HG02798 (cell line): ENCODE data around the gene TACR1.
"Not testable (repeated sequence)": the region's sequence is repeated elsewhere in the genome, so short reads cannot be mapped to it uniquely, and the experiment has no call there.

Experiments
- ATAC-seq: cut with Tn5 transposase; IDR thresholded peaks from one replicate; pipeline ENCODE4 v1.9.1; 2021; ENCODE audit warnings: mild to moderate bottlenecking; ENCODE audit not compliant: unreplicated experiment, poor library complexity

Gene TACR1, protein sequence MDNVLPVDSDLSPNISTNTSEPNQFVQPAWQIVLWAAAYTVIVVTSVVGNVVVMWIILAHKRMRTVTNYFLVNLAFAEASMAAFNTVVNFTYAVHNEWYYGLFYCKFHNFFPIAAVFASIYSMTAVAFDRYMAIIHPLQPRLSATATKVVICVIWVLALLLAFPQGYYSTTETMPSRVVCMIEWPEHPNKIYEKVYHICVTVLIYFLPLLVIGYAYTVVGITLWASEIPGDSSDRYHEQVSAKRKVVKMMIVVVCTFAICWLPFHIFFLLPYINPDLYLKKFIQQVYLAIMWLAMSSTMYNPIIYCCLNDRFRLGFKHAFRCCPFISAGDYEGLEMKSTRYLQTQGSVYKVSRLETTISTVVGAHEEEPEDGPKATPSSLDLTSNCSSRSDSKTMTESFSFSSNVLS

DNA sequence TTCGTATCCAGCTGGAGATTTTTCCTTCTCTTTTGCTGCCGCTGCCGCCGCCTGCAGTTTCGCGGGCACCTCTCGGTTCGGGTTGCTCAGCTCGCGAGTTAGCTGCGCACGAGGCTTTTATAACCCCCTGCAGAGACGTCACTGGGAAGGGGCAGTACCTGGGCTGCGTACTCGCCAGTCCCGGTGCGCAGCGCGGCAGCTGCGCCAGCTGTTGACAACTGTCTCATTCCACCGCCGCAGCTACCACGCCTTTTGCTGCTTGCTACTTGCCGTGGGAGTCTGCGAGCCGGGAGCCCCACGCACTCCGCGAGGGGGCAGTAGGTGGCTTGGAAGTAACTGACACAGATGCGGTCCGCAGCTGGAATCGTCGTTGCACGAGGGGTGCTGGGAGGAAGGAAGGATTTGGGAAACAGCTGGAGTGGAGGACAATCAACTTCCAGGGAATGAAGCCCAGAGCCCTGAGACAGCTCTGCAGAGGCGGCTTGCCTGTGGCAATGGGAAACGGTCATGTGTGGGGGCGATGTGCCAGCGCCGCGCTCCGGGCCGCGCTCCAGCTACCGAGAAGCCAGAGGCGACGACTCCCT lies at the start of gene TACR1:
TSS of gene TACR1 (minus strand) at position 93 of the 584 bp plus-strand sequence. CDS start 586 bp downstream, outside the sequence.
- peak; percentile 91 for ATAC-seq

DNA sequence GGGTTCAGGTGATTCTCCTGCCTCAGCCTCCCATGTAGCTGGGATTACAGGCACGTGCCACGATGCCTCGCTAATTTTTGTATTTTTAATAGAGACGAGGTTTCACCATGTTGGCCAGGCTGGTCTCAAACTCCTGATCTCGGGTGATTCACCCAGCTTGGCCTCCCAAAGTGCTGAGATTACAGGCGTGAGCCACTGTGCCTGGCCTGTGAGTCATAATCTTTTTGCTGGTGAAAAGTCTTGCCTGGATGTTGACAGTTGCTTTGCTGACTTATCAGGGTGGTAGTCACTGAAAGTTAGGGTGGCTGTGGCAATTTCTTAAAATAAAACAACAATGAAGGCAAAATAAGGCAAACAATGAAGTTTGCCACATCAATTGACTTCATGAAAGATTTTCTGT lies 49.3 kb upstream of the TACR1 start:
- ATAC-seq = not testable (repeated sequence)

DNA sequence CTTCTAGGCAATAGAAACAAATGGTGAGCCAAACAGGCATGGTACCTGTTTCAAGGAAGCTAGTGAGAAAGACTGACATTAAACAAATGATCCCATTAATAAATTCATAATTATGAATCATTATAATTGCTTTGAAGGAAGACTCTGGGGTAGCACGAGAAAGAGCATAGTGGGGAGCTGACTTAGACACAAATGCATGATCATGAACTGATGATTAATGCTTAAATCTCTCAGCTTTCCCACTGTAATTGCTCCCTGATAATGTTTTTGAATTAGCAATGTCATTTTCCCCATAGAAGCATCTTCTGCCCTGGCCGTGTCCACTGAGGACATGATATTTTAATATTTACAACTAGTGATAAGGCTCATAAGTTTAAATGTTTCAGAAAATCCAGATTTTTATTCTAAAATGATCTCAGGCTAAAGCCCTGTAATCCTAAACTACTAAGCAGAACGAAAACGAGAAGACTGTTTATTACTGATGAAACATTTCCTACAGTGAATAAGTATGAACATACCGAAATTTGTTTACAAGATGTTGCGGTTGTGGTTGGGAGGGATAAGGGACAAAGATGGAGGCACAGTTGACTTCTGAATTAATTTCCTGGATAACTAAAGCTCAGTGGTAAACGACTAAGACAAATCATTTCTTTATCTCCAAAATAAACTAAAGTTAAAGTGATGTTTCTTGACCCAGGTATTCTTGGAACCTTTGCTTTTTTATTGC lies 47.3 kb upstream of the TACR1 start:
- ATAC-seq = no peak

DNA sequence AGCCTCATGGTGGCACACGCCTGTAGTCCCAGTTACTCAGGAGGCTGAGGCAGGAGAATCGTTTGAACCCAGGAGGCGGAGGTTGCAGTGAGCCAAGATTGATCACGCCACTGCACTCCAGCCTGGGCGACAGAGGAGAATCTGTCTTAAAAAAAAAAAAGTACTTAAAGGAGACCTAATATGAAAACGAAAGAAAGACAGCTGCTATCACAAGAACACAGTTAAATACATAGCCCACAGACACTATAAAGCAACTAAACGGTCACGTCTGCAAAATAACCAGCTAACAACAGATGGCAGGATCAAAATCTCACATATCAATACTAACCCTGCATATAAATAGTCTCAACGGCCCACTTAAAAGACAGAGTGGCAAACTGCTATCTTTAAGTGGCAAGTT lies 43.9 kb upstream of the TACR1 start:
- ATAC-seq = no peak

DNA sequence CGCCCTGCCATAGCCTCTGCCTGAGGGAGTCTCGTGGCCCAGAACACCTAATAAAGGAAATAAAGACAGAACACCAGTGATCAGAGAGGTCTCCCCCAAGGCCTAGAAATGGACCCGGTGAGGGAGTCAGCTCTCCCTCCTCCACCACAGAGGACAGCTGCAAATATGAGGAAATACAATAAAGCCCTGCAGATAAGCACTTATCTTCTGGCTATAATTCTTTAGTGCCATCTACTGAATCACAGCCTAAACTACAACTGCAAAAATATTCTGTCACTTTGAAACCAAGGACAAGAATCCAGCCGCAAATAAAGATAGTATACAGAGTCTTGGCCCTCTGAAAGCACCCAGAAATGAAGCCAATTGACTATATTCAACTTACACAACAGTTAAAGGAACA lies 42.4 kb upstream of the TACR1 start:
- ATAC-seq = no peak

DNA sequence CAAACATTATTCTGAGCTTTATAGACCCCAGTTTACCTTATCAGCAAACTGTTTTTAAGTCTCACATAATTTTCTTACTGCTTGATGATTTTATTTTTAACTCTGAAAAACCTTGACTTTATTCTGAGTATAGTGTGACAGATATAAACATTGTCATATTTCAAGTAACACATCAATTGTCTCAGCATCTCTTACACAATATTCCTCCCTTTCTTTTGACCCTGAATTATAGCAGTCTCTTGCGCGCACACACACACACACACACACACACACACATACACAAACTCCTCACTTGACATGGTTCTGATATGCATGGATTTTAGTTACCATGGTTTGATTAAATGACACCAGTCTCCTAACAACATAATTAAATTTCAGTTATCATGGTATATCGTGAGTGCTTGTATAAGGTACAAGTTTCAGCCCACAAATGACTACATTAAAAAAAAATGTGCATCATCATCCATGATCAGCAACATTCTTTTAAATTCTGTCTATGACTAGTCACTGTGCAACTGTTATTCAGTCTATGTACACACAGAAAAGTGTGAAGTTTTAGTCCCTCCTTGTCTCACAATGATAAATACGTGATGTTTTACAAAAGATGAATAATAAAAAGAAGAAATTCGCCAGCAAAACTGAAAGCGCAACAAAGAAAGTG lies 39.5 kb upstream of the TACR1 start:
- no peak for ATAC-seq

DNA sequence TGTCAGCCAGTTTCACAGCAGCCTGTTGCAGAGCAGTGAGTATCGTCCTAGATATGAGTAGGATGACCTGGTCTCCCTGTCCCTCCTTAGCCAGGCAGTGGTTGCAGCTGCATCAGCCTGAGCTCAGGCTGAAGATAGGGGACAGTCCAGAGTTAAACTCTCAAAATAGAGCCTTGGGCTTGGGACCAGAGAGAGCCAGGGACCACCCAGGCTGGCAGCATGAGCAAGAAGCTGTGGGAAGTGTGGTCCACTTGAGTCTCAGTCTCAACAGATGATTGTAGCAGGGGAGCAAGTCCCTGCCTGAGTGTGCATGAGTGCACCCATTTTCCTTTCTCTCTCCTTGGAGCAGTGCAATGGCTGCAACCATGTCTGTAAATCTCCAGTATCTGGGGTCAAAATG lies 38.0 kb upstream of the TACR1 start:
- ATAC-seq = no peak

DNA sequence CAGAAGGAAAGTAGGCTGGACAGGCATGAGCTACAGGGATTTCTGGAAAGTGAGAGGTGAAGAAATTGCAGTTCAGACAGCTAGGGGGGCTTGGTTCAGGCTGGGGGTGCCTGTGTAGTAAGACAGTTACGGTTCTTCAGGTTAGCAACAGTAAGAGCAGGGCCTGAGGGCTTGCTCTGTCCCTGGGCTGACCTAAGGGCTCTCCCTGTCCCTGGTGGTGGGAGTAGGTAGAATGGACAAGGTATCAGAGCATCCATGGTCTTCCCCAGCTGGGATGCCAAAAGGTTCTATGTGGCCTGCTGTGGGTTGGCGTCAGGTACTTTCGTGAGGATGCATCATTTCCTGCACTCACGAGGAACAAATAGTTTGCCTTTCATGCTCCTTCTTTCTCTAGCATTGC lies 34.6 kb upstream of the TACR1 start:
- no peak for ATAC-seq

DNA sequence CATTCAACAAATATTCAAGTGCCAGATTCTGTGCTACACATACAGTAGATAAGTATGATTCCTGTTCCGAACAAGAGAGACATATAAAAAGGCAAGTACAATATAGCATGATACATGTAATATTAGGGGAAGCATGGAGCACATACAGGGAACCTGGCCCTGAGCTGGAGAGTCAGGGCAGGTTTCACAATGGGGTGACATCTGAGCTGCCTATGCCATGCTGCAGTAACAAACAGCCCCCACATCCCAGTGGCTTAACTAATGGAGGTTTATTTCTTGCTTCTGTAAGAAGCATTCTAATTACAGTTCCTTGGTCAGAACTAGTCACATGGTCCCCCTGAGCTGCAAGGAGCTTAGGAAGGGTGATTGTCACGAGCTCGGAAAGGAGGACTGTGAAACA lies 27.3 kb upstream of the TACR1 start:
- ATAC-seq = no peak

DNA sequence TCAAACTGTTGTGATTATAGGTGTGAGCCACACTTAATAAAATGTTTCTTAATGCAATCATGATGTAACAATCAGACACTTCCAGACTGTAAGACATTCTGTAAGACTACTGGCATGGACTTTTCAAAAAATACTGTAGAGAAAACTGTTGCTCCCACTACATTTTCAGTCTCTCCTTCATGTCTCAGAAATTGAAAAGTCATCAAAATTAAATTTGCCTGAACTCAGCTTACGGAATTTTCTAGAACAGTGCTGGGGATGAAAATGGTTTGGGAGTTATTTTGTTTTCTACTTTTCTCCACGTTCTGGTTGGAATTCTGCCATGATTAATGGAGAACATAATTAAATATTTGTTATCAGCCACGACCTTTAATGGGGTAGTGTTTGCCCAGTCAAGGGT lies 26.8 kb upstream of the TACR1 start:
- ATAC-seq = no peak

DNA sequence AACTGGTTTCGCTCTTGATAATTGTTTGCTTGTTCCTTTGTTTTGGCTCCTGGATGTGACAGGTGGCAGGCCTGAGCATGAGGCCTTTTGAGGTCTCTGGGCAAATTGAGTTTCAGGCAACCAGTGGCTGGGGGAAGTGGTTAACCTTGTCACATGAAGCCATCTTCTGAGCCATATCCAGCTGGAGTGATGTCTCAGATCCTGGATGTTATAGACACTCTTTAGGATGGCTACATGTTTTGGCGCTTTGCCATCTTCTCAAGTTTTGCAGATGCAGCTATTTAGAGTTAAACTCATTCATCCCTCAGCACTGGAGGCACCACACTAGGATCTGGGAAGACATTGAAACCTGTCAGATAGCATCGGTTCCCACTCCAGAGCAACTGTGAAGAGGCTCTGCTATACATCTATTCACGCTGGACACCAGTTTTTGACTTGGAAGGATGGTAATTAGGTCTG lies 25.3 kb upstream of the TACR1 start:
- ATAC-seq = no peak

DNA sequence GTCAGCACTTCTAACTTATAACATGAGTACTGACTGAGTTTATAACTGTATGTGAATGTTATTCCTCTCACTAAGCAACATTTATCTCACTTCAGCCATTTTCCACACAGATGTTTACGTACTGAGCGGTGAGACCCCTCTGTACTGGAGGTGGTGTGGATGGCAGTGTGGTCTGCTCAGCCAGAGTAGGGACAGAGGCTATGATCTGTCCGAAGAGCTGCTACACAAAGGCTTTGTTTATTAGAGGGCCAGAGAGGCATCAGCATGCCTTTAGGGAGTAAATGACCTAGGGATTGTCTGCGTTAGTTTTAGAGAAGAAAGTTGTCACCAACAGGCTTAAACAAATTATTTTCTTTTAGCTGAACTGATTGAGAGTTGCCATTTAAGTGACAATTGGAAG lies 23.2 kb upstream of the TACR1 start:
- ATAC-seq = no peak

DNA sequence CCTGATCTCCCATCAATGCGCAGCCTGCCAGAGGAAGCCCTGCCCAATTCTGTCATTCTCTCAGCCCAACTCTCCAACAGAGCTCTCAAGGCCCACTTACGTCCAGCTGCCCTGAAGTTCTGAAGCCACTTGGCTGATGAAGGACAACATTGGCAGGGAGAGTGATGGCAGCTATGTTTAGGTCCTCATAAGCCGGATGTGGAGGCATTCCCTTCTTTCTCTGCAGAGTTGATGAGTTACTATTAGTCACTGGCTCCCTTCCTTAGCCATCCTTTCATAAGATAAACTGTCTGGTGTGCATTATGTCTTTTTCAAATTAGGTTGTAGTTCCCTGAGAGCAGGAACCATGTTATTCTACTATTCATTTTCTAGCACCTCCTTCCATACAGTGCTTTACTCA lies 22.5 kb upstream of the TACR1 start:
- ATAC-seq = no peak

DNA sequence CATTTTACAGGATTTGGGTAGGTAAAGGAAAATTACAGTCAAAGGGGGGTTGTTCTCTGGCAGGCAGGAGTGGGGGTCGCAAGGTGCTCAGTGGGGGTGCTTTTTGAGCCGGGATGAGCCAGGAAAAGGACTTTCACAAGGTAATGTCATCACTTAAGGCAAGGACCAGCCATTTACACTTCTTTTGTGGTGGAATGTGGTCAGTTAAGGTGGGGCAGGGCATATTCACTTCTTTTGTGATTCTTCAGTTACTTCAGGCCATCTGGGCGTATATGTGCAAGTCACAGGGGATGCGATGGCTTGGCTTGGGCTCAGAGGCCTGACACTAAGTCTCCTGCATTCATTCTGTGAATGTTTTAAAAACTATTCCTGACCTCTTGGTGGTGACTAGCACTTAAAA lies 19.9 kb upstream of the TACR1 start:
- not testable (repeated sequence) for ATAC-seq

DNA sequence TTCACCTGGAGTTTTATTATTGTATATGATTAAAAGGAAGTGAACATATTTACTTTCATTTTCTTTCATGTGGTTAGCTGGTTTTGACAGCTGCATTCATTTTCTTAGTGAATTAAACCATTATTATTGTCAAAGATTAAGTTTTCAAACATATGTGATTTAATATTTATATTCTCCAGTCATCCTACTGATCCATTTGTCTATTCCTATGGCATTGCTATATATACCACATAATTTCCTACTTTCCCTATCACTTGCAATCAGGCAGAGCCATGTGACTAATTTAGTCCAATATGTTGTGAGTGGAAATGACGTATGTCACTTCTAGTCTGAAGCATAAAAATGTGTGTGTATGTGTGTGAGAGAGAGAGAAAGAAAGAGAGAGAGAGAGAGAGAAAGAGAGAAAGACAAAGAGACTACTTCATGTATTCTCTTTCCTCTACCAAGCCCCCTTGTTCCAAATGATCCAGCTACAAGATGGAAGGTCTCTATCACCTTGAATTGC lies 12.0 kb upstream of the TACR1 start:
- ATAC-seq = no peak

DNA sequence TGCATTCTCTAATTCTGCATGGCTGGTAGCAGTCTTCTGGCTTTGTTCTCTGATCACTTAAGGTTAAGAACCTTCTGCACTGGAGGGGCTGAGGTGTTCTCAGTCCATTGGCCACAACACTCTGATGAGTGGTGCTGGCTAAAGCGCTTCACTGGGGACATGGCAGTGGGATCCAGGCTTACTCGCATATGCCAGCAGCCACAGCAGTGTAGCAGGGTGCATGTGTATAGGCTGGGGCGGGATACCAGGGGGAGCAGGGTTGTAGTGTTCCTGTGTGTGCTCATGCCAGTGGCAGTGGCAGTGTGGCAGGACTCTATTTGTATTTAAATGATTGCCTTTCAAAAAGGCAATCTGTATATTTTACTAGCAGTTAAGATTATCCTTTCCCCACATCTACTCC lies 11.1 kb upstream of the TACR1 start:
- ATAC-seq = no peak

DNA sequence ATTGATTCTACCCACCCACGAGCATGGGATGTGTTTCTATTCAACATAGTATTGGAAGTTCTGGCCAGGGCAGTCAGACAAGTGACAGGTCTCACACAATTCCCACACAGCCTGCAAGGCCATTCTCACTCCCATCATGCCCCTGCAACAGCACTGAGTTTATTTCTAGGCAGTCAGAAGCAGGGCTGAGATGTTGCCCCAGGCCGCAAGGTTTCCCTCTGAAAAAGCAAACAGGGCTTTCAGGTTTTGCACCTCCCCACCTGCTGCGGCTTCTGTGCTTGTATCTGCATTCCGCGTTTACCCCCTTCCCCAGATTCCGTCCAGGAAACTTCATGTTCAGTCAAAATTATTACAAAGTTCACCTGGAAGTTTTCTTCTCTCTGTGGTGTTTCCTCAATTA lies 9.4 kb upstream of the TACR1 start:
- ATAC-seq = no peak

DNA sequence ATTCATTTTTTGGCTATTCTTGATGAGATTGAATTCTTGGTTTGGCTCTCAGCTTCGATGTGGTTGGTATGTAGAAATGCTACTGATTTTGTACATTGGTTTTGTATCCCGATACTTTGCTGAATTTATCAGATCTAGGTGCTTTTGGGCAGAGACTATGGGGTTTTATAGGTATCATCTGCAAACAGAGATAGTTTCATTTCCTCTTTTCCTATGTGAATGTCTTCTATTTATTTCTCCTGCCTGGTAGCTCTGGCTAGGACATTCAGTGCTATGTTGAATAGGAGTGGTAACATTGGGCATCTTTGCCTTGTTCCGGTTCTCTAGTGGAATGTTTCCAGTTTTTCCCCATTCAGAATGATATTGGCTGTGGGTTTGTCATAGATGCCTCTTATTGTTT lies 5.5 kb upstream of the TACR1 start:
- ATAC-seq = peak; percentile 40

DNA sequence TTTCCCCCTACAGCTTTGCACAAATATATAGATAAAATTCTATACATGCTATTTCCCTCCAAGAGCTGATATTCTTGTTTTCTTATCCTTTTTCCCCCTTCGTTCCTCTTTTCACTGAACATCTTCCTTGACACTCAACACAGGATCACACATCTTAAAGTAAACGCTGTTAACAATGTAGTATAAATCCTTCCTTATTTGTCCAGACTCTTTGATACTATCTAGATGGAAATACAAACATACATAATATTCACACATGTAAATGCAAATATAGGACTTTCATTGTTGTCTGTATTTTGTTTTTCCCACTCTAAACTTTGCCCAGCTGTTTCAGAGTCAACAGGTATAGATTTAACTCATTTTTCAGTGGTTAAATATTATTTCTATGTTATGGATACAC lies 3.0 kb upstream of the TACR1 start:
- ATAC-seq = no peak
